GM23338 (cell line): Measurements from ENCODE around the gene C19orf25. TPM values are rescaled to one million over a fixed set of nuclear protein-coding genes. Genes with fewer than 3 reads are reported as not detected.

Experiments
- ATAC-seq: fragments of 200-7000 bp; cut with Tn5 transposase; 3 replicates; pipeline ENCODE4 v1.9.1; 2020
- DNase-seq: peaks from one replicate; pipeline ENCODE4 v3.0.0-alpha.2; 2015; ENCODE audit warnings: low spot score
- H2AFZ ChIP-seq: fragments of 200-600 bp; sonication (generic); 2 replicates; pipeline ENCODE4 v1.8.0; 2016; ENCODE audit warnings: antibody characterized with exemption, mild to moderate bottlenecking, moderate library complexity
- H3F3A ChIP-seq: fragments of 200-600 bp; sonication (generic); replicated peaks from 2 replicates; pipeline ENCODE4 v1.8.0; 2017; ENCODE audit warnings: antibody characterized with exemption, mixed run types, low read depth
- H3K27ac ChIP-seq: fragments of 200-600 bp; sonication (generic); 2 replicates; pipeline ENCODE4 v1.6.1; 2016; ENCODE audit warnings: low read depth
- H3K27me3 ChIP-seq: fragments of 200-600 bp; sonication (generic); 2 replicates; pipeline ENCODE4 v1.8.0; 2016; ENCODE audit warnings: mild to moderate bottlenecking, mixed run types, moderate library complexity; ENCODE audit not compliant: insufficient read depth
- H3K36me3 ChIP-seq: fragments of 200-600 bp; sonication (generic); 2 replicates; pipeline ENCODE4 v1.8.0; 2016; ENCODE audit warnings: mild to moderate bottlenecking; ENCODE audit not compliant: insufficient read depth
- H3K4me1 ChIP-seq: fragments of 200-600 bp; sonication (generic); 2 replicates; pipeline ENCODE4 v1.8.0; 2016; ENCODE audit warnings: mild to moderate bottlenecking, moderate library complexity; ENCODE audit not compliant: insufficient read depth
- H3K4me2 ChIP-seq: fragments of 200-600 bp; sonication (generic); 2 replicates; pipeline ENCODE4 v1.7.1; 2017; ENCODE audit warnings: mixed run types
- H3K4me3 ChIP-seq: fragments of 200-600 bp; sonication (generic); 2 replicates; pipeline ENCODE4 v1.6.1; 2016; ENCODE audit warnings: mixed run types
- H3K79me2 ChIP-seq: fragments of 200-600 bp; sonication (generic); replicated peaks from 2 replicates; pipeline ENCODE4 v1.8.0; 2017; ENCODE audit warnings: mild to moderate bottlenecking; ENCODE audit not compliant: insufficient read depth
- H3K9me2 ChIP-seq: fragments of 200-600 bp; sonication (generic); 2 replicates; pipeline ENCODE4 v1.8.0; 2017; ENCODE audit not compliant: insufficient read depth
- H4K20me1 ChIP-seq: fragments of 200-600 bp; sonication (generic); replicated peaks from 2 replicates; pipeline ENCODE4 v1.8.0; 2017; ENCODE audit warnings: mild to moderate bottlenecking; ENCODE audit not compliant: insufficient read depth
- H3K27ac Mint-ChIP-seq: 2 replicates; pipeline ENCODE4 v1.8.0; 2020; ENCODE audit warnings: inconsistent platforms, mild to moderate bottlenecking, moderate library complexity, mixed read lengths
- H3K27me3 Mint-ChIP-seq: 3 replicates; pipeline ENCODE4 v1.8.0; 2022; ENCODE audit warnings: low read depth, mild to moderate bottlenecking, moderate library complexity, mixed read lengths, inconsistent platforms; ENCODE audit not compliant: insufficient read depth, poor library complexity
- H3K36me3 Mint-ChIP-seq: 3 replicates; pipeline ENCODE4 v1.8.0; 2021; ENCODE audit warnings: low read depth, mild to moderate bottlenecking, inconsistent platforms, moderate library complexity, mixed read lengths
- H3K4me1 Mint-ChIP-seq: 3 replicates; pipeline ENCODE4 v1.8.0; 2020; ENCODE audit warnings: mild to moderate bottlenecking, inconsistent platforms, mixed read lengths
- H3K4me3 Mint-ChIP-seq: 3 replicates; pipeline ENCODE4 v1.8.0; 2021; ENCODE audit warnings: moderate library complexity, mild to moderate bottlenecking, inconsistent platforms, mixed read lengths
- H3K9me3 Mint-ChIP-seq: 3 replicates; pipeline ENCODE4 v1.8.0; 2020; ENCODE audit warnings: moderate library complexity, mild to moderate bottlenecking, inconsistent platforms, mixed read lengths
- CREB1 ChIP-seq: fragments of 250-450 bp; sonication (Bioruptor Pico); IDR thresholded peaks from 2 replicates; pipeline ENCODE4 v1.5.0; 2020; ENCODE audit warnings: low read depth, mild to moderate bottlenecking, moderate library complexity
- EZH2 ChIP-seq: fragments of 200-600 bp; sonication (generic); IDR thresholded peaks from one replicate; pipeline ENCODE4 v1.8.0; 2017; ENCODE audit warnings: antibody characterized with exemption, mild to moderate bottlenecking, low read depth; ENCODE audit not compliant: unreplicated experiment
- EZH2phosphoT487 ChIP-seq: fragments of 200-600 bp; sonication (generic); IDR thresholded peaks from one replicate; pipeline ENCODE4 v1.8.1; 2018; ENCODE audit warnings: antibody characterized with exemption; ENCODE audit not compliant: unreplicated experiment
- JUNB ChIP-seq: IDR thresholded peaks from one replicate; pipeline ENCODE4 v1.6.1; 2016; ENCODE audit warnings: antibody characterized with exemption; ENCODE audit not compliant: unreplicated experiment
- NANOG ChIP-seq: IDR thresholded peaks from 2 replicates; pipeline ENCODE4 v1.6.1; 2016; ENCODE audit warnings: antibody characterized with exemption, borderline replicate concordance
- POLR2AphosphoS5 ChIP-seq: IDR thresholded peaks from 2 replicates; pipeline ENCODE4 v1.6.1; 2016; ENCODE audit warnings: antibody characterized with exemption, low read depth
- REST ChIP-seq: IDR thresholded peaks from one replicate; pipeline ENCODE4 v1.6.1; 2018; ENCODE audit warnings: antibody characterized with exemption; ENCODE audit not compliant: unreplicated experiment
- ZNF114 ChIP-seq: fragments of 250-450 bp; sonication (Bioruptor Pico); IDR thresholded peaks from 2 replicates; pipeline ENCODE4 v1.5.0; 2020; ENCODE audit warnings: mild to moderate bottlenecking, moderate library complexity
- polyA plus RNA-seq: library from polyadenylated mRNA; unstranded; fragments of >200 nt; fragmentation: Nextera tagmentation; extraction: Ambion mirVana; gene quantifications from 2 replicates; pipeline ENCODE4 v1.2.1, GENCODE V29; 2016
- total RNA-seq: library from RNA; depleted of rRNA; stranded (reverse); fragments of >200 nt; shearing (Covaris generic); gene quantifications from 2 replicates; pipeline ENCODE4 v1.2.3, GENCODE V29; 2014
- TF ChIP-seq, protein P1 (sequence below): fragments of 250-450 bp; sonication (Bioruptor Pico); IDR thresholded peaks from 2 replicates; pipeline ENCODE4 v1.5.0; 2020; ENCODE audit warnings: mild to moderate bottlenecking, moderate library complexity

C19orf25 gene
- total and polyA plus RNA-seq, 2 experiments from 2014 or later = 43.5 to 61.1 TPM

GRCh38 chr19:1495051-1495798 lies 16.2 kb upstream of the C19orf25 start:
- no peak for TF ChIP-seq JUNB
- TF ChIP-seq EZH2phosphoT487 = no peak
- TF ChIP-seq REST = no peak
- no peak for TF ChIP-seq ZNF114 (CRISPR knock-in tag)
- TF ChIP-seq NANOG = no peak
- no peak for TF ChIP-seq EZH2
- no peak for TF ChIP-seq POLR2AphosphoS5
- Histone ChIP-seq H3K36me3 (no peaks in the 10 kb centered on the region), H3K79me2 (no peaks in the 10 kb centered on the region), H2AFZ (no peak overlapping the region), H3K27me3 (peaks cover 14% of the 10 kb centered on the region), H3K4me3 (no peak overlapping the region), H4K20me1 (no peaks in the 10 kb centered on the region), H3K4me1 (no peaks in the 10 kb centered on the region), H3K9me2 (no peaks in the 10 kb centered on the region), H3F3A (no peaks in the 10 kb centered on the region), H3K4me2 (no peak overlapping the region), H3K27ac (no peak overlapping the region)
- H3K4me1 Mint-ChIP-seq = peaks cover 5% of the 10 kb centered on the region
- peaks cover 24% of the 10 kb centered on the region for H3K27me3 Mint-ChIP-seq
- no peak overlapping the region for H3K27ac Mint-ChIP-seq
- H3K4me3 Mint-ChIP-seq = no peak overlapping the region
- no peak for DNase-seq
- H3K36me3 Mint-ChIP-seq = no peaks in the 10 kb centered on the region; the same call in 2 of the 3 replicates
- H3K9me3 Mint-ChIP-seq = peaks cover 8% of the 10 kb centered on the region; the same call in 2 of the 3 replicates
- no peak for ATAC-seq

- H3K36me3 Mint-ChIP-seq = no peaks in the 10 kb centered on the region
- H3K27me3 ChIP-seq = peaks cover 14% of the 10 kb centered on the region
- H3K79me2 ChIP-seq = no peaks in the 10 kb centered on the region
- no peaks in the 10 kb centered on the region for H3K9me2 ChIP-seq
- no peaks in the 10 kb centered on the region for H3K9me3 Mint-ChIP-seq
- no peak overlapping the region for H3K27ac Mint-ChIP-seq
- H3K4me2 ChIP-seq = no peak overlapping the region
- 0 out of 2 replicates have a peak, but pooled peaks cover 4% of the 10 kb centered on the region for H3K4me1 ChIP-seq
- no peak overlapping the region for H2AFZ ChIP-seq
- no peak overlapping the region for H3K27ac ChIP-seq
- H3K4me3 ChIP-seq = no peak overlapping the region
- H3K4me1 Mint-ChIP-seq = peaks cover 6% of the 10 kb centered on the region
- no peaks in the 10 kb centered on the region for H3K36me3 ChIP-seq
- ATAC-seq (no peak), DNase-seq (no peak)
- peaks cover 24% of the 10 kb centered on the region for H3K27me3 Mint-ChIP-seq
- no peak overlapping the region for H3K4me3 Mint-ChIP-seq
- no peaks in the 10 kb centered on the region for H4K20me1 ChIP-seq
- no peaks in the 10 kb centered on the region for H3F3A ChIP-seq
- TF ChIP-seq, protein P1, sequence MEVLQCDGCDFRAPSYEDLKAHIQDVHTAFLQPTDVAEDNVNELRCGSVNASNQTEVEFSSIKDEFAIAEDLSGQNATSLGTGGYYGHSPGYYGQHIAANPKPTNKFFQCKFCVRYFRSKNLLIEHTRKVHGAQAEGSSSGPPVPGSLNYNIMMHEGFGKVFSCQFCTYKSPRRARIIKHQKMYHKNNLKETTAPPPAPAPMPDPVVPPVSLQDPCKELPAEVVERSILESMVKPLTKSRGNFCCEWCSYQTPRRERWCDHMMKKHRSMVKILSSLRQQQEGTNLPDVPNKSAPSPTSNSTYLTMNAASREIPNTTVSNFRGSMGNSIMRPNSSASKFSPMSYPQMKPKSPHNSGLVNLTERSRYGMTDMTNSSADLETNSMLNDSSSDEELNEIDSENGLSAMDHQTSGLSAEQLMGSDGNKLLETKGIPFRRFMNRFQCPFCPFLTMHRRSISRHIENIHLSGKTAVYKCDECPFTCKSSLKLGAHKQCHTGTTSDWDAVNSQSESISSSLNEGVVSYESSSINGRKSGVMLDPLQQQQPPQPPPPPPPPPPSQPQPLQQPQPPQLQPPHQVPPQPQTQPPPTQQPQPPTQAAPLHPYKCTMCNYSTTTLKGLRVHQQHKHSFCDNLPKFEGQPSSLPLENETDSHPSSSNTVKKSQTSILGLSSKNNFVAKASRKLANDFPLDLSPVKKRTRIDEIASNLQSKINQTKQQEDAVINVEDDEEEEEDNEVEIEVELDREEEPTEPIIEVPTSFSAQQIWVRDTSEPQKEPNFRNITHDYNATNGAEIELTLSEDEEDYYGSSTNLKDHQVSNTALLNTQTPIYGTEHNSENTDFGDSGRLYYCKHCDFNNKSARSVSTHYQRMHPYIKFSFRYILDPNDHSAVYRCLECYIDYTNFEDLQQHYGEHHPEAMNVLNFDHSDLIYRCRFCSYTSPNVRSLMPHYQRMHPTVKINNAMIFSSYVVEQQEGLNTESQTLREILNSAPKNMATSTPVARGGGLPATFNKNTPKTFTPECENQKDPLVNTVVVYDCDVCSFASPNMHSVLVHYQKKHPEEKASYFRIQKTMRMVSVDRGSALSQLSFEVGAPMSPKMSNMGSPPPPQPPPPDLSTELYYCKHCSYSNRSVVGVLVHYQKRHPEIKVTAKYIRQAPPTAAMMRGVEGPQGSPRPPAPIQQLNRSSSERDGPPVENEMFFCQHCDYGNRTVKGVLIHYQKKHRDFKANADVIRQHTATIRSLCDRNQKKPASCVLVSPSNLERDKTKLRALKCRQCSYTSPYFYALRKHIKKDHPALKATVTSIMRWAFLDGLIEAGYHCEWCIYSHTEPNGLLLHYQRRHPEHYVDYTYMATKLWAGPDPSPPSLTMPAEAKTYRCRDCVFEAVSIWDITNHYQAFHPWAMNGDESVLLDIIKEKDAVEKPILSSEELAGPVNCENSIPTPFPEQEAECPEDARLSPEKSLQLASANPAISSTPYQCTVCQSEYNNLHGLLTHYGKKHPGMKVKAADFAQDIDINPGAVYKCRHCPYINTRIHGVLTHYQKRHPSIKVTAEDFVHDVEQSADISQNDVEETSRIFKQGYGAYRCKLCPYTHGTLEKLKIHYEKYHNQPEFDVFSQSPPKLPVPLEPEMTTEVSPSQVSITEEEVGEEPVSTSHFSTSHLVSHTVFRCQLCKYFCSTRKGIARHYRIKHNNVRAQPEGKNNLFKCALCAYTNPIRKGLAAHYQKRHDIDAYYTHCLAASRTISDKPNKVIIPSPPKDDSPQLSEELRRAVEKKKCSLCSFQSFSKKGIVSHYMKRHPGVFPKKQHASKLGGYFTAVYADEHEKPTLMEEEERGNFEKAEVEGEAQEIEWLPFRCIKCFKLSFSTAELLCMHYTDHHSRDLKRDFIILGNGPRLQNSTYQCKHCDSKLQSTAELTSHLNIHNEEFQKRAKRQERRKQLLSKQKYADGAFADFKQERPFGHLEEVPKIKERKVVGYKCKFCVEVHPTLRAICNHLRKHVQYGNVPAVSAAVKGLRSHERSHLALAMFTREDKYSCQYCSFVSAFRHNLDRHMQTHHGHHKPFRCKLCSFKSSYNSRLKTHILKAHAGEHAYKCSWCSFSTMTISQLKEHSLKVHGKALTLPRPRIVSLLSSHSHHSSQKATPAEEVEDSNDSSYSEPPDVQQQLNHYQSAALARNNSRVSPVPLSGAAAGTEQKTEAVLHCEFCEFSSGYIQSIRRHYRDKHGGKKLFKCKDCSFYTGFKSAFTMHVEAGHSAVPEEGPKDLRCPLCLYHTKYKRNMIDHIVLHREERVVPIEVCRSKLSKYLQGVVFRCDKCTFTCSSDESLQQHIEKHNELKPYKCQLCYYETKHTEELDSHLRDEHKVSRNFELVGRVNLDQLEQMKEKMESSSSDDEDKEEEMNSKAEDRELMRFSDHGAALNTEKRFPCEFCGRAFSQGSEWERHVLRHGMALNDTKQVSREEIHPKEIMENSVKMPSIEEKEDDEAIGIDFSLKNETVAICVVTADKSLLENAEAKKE (CRISPR knock-in tag) = no peak
- TF ChIP-seq JUNB = no peak
- TF ChIP-seq EZH2 = no peak
- TF ChIP-seq CREB1 (CRISPR knock-in tag) = no peak
These were observed 15.2 kb upstream of the C19orf25 start for GRCh38 chr19:1494115-1494815.
